Stimulated activated CD8-positive, alpha-beta memory T cell treated with anti-CD3 and anti-CD28 coated beads, Interleukin-12 subunit alpha, Interleukin-12 subunit beta, amount 100 ng/mL, for 1 hour (primary cell): ENCODE measurements around the gene PACSIN1.
A peak's percentile ranks its signal among the peaks of the same experiment; 100 is the strongest.

Experiments used
- DNase-seq: peaks from one replicate; pipeline ENCODE4 v3.0.0-alpha.2; 2020; ENCODE audit warnings: low read depth

Gene PACSIN1

GRCh38 chr6:34465531-34466241 is at the start of gene PACSIN1:
TSS of gene PACSIN1 (plus strand) at chr6:34466076. CDS start at chr6:34526306, 60,230 bp downstream.
- DNase-seq, result no peak

GRCh38 chr6:34416877-34417371 is 49.0 kb upstream of the PACSIN1 start:
- no peak for DNase-seq

- DNase-seq, result no peak
Observed at GRCh38 chr6:34418367-34418766, 47.5 kb upstream of the PACSIN1 start.

- DNase-seq, result no peak
Observed at GRCh38 chr6:34423254-34423653, 42.6 kb upstream of the PACSIN1 start.

- DNase-seq, result no peak
Observed at GRCh38 chr6:34424200-34425131, 41.4 kb upstream of the PACSIN1 start.

GRCh38 chr6:34425132-34425497 is 40.8 kb upstream of the PACSIN1 start:
- no peak for DNase-seq

- DNase-seq, result peak; percentile 80
Observed at GRCh38 chr6:34425498-34426410, 40.1 kb upstream of the PACSIN1 start, which contains the start of gene RPS10. TSS of gene RPS10 (minus strand) at chr6:34426069. CDS start at chr6:34425221, 848 bp downstream.

GRCh38 chr6:34435916-34436315 is 30.0 kb upstream of the PACSIN1 start:
- DNase-seq, result no peak

GRCh38 chr6:34436803-34437643 is 28.9 kb upstream of the PACSIN1 start:
- no peak for DNase-seq

- no peak for DNase-seq
Observed at GRCh38 chr6:34437644-34437970, 28.3 kb upstream of the PACSIN1 start.

GRCh38 chr6:34438705-34439104 is 27.2 kb upstream of the PACSIN1 start:
- DNase-seq, result no peak

- DNase-seq, result no peak
Observed at GRCh38 chr6:34439442-34439841, 26.4 kb upstream of the PACSIN1 start.

GRCh38 chr6:34441526-34441925 is 24.4 kb upstream of the PACSIN1 start:
- no peak for DNase-seq

GRCh38 chr6:34445313-34445860 is 20.5 kb upstream of the PACSIN1 start:
- DNase-seq, result no peak

- no peak for DNase-seq
Observed at GRCh38 chr6:34447386-34447785, 18.5 kb upstream of the PACSIN1 start.

GRCh38 chr6:34447910-34448309 is 18.0 kb upstream of the PACSIN1 start:
- no peak for DNase-seq

- DNase-seq, result no peak
Observed at GRCh38 chr6:34451192-34451591, 14.7 kb upstream of the PACSIN1 start.

- DNase-seq, result no peak
Observed at GRCh38 chr6:34455831-34456230, 10.0 kb upstream of the PACSIN1 start.

GRCh38 chr6:34457382-34457741 is 8.5 kb upstream of the PACSIN1 start:
- DNase-seq, result no peak
